Skeletal muscle satellite cell (primary cell): Measurements from ENCODE around the gene GCHFR. TPM values are rescaled to one million over a fixed set of nuclear protein-coding genes. Genes with fewer than 3 reads are reported as not detected.

Source experiments
- H3K27me3 ChIP-seq: 2 replicates; pipeline ENCODE4 v1.7.0; 2013; ENCODE audit warnings: low read length; ENCODE audit not compliant: control insufficient read depth, insufficient read depth
- H3K36me3 ChIP-seq: 2 replicates; pipeline ENCODE4 v1.7.0; 2013; ENCODE audit warnings: mild to moderate bottlenecking, control low read depth, low read length; ENCODE audit not compliant: insufficient read depth
- H3K4me1 ChIP-seq: 2 replicates; pipeline ENCODE4 v1.7.0; 2013; ENCODE audit warnings: low read length; ENCODE audit not compliant: control insufficient read depth, insufficient read depth
- H3K4me2 ChIP-seq: 2 replicates; pipeline ENCODE4 v1.7.0; 2013; ENCODE audit warnings: mild to moderate bottlenecking, low read length
- H3K4me3 ChIP-seq: 2 replicates; pipeline ENCODE4 v1.7.0; 2013; ENCODE audit warnings: low read length
- H3K9ac ChIP-seq: 2 replicates; pipeline ENCODE4 v1.7.0; 2013; ENCODE audit warnings: mild to moderate bottlenecking, low read depth, low read length, moderate library complexity
- H3K9me3 ChIP-seq: replicated peaks from 2 replicates; pipeline ENCODE4 v1.7.0; 2013; ENCODE audit warnings: mild to moderate bottlenecking, control low read depth, low read length
- total RNA-seq: library from RNA; depleted of rRNA; stranded (reverse); fragments of >200 nt; gene quantifications from 2 replicates; pipeline ENCODE4 v1.2.3, GENCODE V29; 2012; rRNA removed

Gene GCHFR
- total RNA-seq: 0.22 and 0.25 TPM in 2 replicates

DNA sequence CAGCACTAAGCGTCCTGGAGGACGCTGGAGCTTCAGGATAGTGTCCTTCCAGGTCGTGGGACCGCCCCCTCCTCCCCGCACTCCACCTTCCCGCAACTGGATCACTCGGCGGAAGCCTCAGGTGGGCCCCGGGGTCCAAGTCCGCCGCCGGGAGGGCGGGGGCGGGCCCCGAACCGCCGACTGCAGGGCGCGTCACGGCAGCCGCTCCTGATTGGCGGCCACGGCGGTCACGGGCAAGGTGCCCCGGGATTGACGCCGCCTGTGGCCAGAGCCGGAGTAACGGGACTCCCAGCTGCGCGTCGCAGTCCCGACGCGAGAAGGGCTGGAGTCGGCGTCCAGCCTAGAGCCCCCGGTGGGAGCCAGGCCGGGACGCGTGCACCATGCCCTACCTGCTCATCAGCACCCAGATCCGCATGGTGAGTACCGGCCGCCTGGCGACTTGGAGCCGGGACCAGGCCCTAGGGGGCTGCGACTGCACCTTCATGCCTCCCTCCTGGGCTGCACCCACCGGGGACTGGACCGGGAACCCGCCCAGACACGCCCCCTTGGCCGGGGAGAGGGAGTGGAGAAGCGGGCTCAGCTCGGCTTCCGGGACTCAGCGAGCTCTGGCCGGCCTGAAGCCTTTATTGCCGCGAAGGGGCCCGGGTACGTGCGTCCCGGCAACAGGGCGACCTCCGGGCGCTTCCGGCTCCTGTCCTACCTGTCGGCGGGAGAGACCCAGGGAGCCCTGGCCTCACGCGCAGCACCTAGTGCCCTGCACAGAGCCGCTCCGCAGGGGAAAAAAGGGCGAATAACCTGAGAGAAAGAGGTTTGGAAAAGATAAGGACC is at the start of gene GCHFR:
GCHFR (plus strand) TSS at position 268 of the 828 bp plus-strand sequence; CDS start at position 381, 113 bp downstream.
- Histone ChIP-seq H3K9me3 (no peaks in the 10 kb centered on the region), H3K4me1 (peaks cover 46% of the 10 kb centered on the region), H3K4me2 (peak within 1 kb of the TSS; percentile 99), H3K4me3 (peak within 1 kb of the TSS; percentile 78), H3K36me3 (peaks cover 13% of the 10 kb centered on the region), H3K27me3 (peaks cover 4% of the 10 kb centered on the region), H3K9ac (peak within 1 kb of the TSS; percentile 65)

DNA sequence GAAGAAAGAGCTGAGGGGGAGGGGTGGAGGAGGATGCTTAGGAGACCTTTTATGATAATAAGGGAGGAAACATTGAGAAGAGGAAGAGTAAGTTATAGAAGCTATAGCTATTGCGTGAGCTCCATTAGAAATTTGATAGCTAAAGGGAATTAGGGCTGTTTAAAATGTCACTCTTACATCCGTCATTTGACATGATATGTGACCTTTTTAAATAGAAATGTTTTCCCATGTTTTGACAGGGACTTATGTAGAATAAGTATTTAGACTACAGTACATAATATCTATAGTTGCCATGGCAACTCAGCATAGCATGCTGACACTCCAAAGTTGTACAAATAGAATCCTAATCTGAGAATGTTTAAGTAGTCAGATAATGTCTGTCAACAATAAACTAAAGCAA is 49.7 kb upstream of the GCHFR start:
- Histone ChIP-seq H3K36me3 (peaks cover 21% of the 10 kb centered on the region), H3K27me3 (no peaks in the 10 kb centered on the region), H3K9me3 (no peaks in the 10 kb centered on the region), H3K4me2 (no peak overlapping the region), H3K4me3 (no peak overlapping the region), H3K4me1 (no peaks in the 10 kb centered on the region), H3K9ac (no peak overlapping the region)

DNA sequence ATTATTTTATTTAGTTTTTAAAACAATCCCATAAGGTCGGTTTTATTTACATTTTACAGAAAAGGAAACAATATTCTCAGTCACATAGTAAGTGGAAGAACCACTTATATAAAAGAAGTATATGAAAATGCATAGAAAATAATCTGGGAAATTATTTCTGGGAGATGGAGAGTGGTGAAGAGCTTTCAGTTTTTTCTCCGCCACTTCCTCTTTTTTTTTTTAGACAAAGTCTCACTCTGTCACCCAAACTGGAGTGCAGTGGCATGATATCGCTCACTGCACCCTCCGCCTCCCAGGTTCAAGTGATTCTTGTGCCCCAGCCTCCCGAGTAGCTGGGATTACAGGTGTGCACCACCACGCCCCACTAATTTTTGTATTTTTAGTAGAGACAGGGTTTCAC is 47.7 kb upstream of the GCHFR start:
- no peak overlapping the region for H3K4me3 ChIP-seq
- H3K36me3 ChIP-seq: peaks cover 8% of the 10 kb centered on the region
- H3K9me3 ChIP-seq: no peaks in the 10 kb centered on the region
- no peaks in the 10 kb centered on the region for H3K4me1 ChIP-seq
- no peaks in the 10 kb centered on the region for H3K27me3 ChIP-seq
- H3K9ac ChIP-seq: no peak overlapping the region
- no peak overlapping the region for H3K4me2 ChIP-seq

DNA sequence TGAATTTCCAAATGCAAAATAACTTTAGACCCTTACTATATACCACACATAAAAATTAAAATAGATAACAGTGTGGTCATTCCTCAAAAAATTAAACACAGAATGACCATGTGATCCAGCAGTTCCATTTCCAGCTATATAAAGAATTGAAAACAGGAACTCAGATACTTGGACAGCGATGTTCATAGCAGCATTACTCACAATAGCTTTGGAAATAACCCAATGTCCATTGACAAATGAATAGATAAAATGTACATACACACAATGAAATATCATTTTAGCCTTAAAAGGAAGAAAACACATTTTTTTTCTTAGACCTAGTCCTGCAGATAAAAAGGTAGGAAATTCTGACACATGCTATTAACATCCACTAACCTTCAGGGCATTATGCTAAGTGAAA is 42.2 kb upstream of the GCHFR start:
- no peaks in the 10 kb centered on the region for H3K4me1 ChIP-seq
- H3K4me2 ChIP-seq: no peak overlapping the region
- H3K36me3 ChIP-seq: peaks cover 9% of the 10 kb centered on the region
- H3K27me3 ChIP-seq: no peaks in the 10 kb centered on the region
- H3K9me3 ChIP-seq: no peaks in the 10 kb centered on the region
- H3K9ac ChIP-seq: no peak overlapping the region
- H3K4me3 ChIP-seq: no peak overlapping the region

DNA sequence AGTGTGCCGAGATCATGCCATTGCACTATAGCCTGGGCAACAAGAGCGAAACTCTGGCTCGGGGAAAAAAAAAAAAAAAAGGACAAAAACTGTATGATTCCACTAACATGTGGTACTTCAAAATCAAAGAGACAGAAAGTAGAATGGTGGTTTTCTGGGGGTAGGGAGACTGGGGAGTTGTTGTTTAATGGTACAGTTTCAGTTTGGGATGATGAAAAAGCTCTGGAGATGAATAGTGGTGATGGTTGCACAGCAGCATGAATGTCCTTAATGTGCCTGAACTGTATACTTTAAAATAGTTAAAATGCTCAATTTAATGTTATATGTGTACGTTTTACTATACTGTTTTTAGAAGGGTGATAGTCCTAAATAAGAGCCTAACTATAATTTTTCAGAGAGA is 41.5 kb upstream of the GCHFR start:
- H3K27me3 ChIP-seq: no peaks in the 10 kb centered on the region

DNA sequence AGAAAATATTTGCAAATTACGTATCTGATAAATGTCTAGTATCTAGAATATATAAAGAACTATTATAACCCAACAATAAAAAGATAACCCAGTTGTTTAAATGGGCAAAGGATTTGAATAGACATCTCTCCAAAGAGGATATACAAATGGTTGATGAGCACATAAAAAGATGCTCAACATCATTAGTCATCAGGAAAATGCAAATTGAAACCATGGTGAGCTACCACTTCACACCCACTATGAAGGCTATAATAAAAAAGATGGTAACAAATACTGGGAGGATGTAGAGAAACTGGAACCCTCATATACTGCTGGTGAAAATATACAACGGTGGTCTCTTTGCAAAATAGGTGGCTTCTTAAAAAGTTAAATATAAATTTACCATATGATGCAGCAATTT is 40.9 kb upstream of the GCHFR start:
- Histone ChIP-seq H3K9me3 (no peaks in the 10 kb centered on the region), H3K9ac (no peak overlapping the region), H3K4me3 (no peak overlapping the region), H3K4me2 (no peak overlapping the region), H3K4me1 (no peaks in the 10 kb centered on the region), H3K36me3 (peaks cover 9% of the 10 kb centered on the region), H3K27me3 (no peaks in the 10 kb centered on the region)

More for the DNA sequence above, 41.5 kb upstream of the GCHFR start:
- no peak overlapping the region for H3K4me2 ChIP-seq
- peaks cover 9% of the 10 kb centered on the region for H3K36me3 ChIP-seq
- no peak overlapping the region for H3K4me3 ChIP-seq
- no peaks in the 10 kb centered on the region for H3K9me3 ChIP-seq
- no peaks in the 10 kb centered on the region for H3K4me1 ChIP-seq
- H3K9ac ChIP-seq: no peak overlapping the region

DNA sequence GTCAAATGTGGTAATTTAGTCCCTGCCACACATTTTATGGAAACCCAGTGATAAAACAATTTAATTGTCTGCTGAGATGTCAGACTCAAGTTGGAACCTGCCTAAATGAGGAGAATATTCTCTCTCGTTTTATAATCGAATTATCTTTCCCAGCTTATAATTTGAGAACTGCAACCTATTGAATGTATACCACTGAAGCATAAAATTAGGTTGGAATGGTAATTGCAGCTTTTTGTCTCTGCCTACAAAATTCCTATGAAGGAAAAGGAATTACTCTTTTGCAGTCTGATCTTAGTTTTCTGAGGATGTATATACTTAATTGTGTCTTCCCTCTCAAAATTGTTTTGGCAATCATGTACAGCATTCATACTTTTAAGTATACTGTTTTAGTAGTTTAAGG is 39.9 kb upstream of the GCHFR start:
- H3K36me3 ChIP-seq: peaks cover 6% of the 10 kb centered on the region
- H3K4me3 ChIP-seq: no peak overlapping the region
- no peak overlapping the region for H3K9ac ChIP-seq
- H3K4me2 ChIP-seq: no peak overlapping the region
- no peaks in the 10 kb centered on the region for H3K4me1 ChIP-seq
- no peaks in the 10 kb centered on the region for H3K27me3 ChIP-seq
- H3K9me3 ChIP-seq: no peaks in the 10 kb centered on the region

DNA sequence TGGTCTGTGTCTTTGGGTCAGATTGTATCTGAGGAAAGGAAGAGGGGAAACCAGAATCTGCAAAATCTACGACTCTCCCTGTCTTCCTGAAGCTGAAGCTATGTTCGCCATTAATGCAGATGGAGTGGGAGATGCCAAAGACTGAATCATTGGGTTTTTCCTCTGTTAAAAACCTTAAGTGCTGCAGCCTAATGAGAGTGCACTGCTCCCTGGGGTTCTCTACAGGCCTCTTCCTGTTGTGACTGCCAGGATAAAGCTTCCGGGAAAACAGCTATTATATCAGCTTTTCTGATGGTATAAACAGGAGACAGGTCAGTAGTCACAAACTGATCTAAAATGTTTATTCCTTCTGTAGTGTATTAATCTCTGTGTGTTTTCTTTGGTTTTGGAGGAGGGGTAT is 32.8 kb upstream of the GCHFR start:
- no peaks in the 10 kb centered on the region for H3K27me3 ChIP-seq
- no peak overlapping the region for H3K4me2 ChIP-seq
- H3K36me3 ChIP-seq: peaks cover 26% of the 10 kb centered on the region
- no peak overlapping the region for H3K4me3 ChIP-seq
- H3K9ac ChIP-seq: no peak overlapping the region
- H3K9me3 ChIP-seq: no peaks in the 10 kb centered on the region
- no peaks in the 10 kb centered on the region for H3K4me1 ChIP-seq

DNA sequence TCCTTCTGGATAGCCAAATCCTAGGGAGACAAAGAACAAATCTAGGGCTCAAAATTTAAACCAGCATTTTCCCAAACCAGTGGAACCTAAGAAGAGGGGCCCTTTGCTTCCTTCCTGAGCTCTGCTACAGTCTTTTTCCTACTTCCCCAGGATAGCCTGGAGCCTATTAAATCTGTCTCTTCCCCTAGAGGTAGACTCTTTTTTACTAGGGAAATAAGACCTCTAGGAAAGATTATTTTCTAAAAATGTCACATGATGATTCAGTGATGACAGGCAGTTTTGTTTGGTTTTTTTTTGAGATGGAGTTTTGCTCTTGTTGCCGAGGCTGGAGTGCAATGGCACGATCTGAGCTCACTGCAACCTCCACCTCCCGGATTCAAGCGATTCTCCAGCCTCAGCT is 27.3 kb upstream of the GCHFR start:
- Histone ChIP-seq H3K4me1 (no peaks in the 10 kb centered on the region), H3K4me3 (no peak overlapping the region), H3K27me3 (no peaks in the 10 kb centered on the region), H3K9me3 (no peaks in the 10 kb centered on the region), H3K36me3 (peaks cover 61% of the 10 kb centered on the region), H3K9ac (no peak overlapping the region), H3K4me2 (no peak overlapping the region)

DNA sequence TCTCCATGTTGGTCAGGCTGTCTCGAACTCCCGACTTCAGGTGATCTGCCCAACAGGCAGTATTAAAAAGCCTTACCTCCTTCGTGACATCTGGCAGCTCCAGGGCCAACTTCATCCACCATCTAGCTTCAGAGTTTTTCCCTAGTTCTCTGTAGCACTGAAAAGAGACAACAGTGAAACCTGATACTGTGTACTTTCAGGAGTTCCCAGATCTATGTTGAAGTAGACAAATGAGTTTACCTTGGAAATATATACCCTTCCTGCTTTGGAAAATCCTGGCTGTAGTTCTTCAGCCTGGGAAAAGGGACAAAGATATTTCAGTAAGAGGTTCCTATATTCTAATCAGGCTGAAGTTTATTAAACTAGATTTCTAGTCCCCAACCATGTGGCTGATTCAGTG is 26.8 kb upstream of the GCHFR start:
- no peak overlapping the region for H3K9ac ChIP-seq
- peaks cover 56% of the 10 kb centered on the region for H3K36me3 ChIP-seq
- H3K4me3 ChIP-seq: no peak overlapping the region
- H3K4me1 ChIP-seq: no peaks in the 10 kb centered on the region
- H3K27me3 ChIP-seq: no peaks in the 10 kb centered on the region
- no peak overlapping the region for H3K4me2 ChIP-seq
- H3K9me3 ChIP-seq: no peaks in the 10 kb centered on the region

DNA sequence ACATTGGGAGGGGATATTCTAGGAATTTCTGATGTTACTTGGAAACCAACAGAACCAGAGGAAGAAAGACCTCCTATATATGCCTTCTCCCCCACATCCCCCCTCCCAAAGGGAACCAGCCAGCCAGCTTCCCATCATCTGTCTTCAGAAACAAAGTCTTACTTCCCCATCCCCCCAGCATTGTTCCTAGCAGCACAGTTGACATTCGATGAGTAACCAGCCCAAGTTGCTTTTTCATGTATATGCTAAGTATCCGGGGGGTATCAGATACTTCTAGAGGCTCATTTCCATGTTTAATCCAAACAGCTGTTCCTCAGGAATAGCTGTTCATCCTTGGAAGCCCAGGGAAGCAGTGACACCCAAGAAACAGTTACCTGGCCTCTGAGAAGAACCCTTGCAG is 24.8 kb upstream of the GCHFR start:
- Histone ChIP-seq H3K9ac (no peak overlapping the region), H3K9me3 (no peaks in the 10 kb centered on the region), H3K4me2 (no peak overlapping the region), H3K27me3 (no peaks in the 10 kb centered on the region), H3K36me3 (peaks cover 75% of the 10 kb centered on the region), H3K4me1 (peaks cover 8% of the 10 kb centered on the region), H3K4me3 (no peak overlapping the region)

DNA sequence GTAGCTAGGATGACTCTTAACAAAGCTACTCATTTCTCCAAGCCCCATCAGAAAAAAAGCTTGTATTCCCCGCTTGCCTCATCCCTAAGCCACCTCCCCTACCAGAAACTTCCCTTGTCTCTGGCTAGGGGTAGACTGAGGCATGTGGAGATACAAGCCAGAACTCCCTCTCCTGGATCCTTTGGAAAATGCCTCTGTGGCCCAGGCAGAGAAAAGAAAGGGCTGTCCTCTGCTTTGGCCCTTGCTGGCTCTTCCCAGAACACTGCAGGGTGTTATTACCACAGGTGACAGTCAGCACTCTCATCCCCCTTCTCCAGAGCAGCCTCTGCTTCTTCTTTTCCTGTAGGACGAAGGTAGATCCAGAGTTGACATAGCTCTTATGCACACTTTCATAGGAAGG is 24.0 kb upstream of the GCHFR start:
- no peak overlapping the region for H3K4me2 ChIP-seq
- peaks cover 15% of the 10 kb centered on the region for H3K4me1 ChIP-seq
- H3K4me3 ChIP-seq: no peak overlapping the region
- no peaks in the 10 kb centered on the region for H3K9me3 ChIP-seq
- no peak overlapping the region for H3K9ac ChIP-seq
- no peaks in the 10 kb centered on the region for H3K27me3 ChIP-seq
- peaks cover 75% of the 10 kb centered on the region for H3K36me3 ChIP-seq
